GM10266 (cell line): ENCODE measurements around the gene STAT5A.

ENCODE experiments used
- DNase-seq: peaks from one replicate; pipeline ENCODE4 v3.0.0; 2012; ENCODE audit errors: extremely low spot score
- CTCF ChIP-seq: IDR thresholded peaks from 2 replicates; pipeline ENCODE4 v1.5.1; 2012; ENCODE audit warnings: mild to moderate bottlenecking, low read depth; ENCODE audit not compliant: control insufficient read depth, insufficient read depth; ENCODE audit errors: missing control alignments

STAT5A gene

GRCh38 chr17:42271006-42271778, 17.1 kb upstream of the STAT5A start:
- TF ChIP-seq CTCF, result no peak
- no peak for DNase-seq

- TF ChIP-seq CTCF, result no peak
- DNase-seq, result no peak
These were observed 16.6 kb upstream of the STAT5A start for GRCh38 chr17:42271779-42272035.

- TF ChIP-seq CTCF, result no peak
- no peak for DNase-seq
These were observed 16.0 kb upstream of the STAT5A start for GRCh38 chr17:42272162-42272907.

GRCh38 chr17:42273474-42274252, 14.6 kb upstream of the STAT5A start:
- DNase-seq, result no peak
- TF ChIP-seq CTCF, result no peak

- DNase-seq, result no peak
- TF ChIP-seq CTCF, result no peak
These were observed 14.1 kb upstream of the STAT5A start for GRCh38 chr17:42274253-42274542.

- DNase-seq, result no peak
- TF ChIP-seq CTCF, result no peak
These were observed 13.3 kb upstream of the STAT5A start for GRCh38 chr17:42274812-42275526.
